AG04449 (cell line): Measurements from ENCODE around the gene LIN52.

Experiments
- CTCF ChIA-PET: fragments of 350-600 bp; formaldehyde crosslinking; extraction: SDS; loops from one replicate; lab custom pipeline; 2021; ENCODE audit warnings: antibody characterized with exemption; lab: Yijun Ruan, JAX
- POLR2A ChIA-PET: fragments of 400-600, 350-600 bp; formaldehyde crosslinking; extraction: SDS; loops from one replicate; lab custom pipeline; 2020; ENCODE audit warnings: antibody characterized with exemption, inconsistent platforms; lab: Yijun Ruan, JAX
- DNase-seq: peaks from one replicate; pipeline ENCODE4 v3.0.0-alpha.2; 2010; ENCODE audit warnings: low read depth, low spot score
- H3K4me3 ChIP-seq: 2 replicates; pipeline ENCODE4 v1.5.1; 2011; ENCODE audit warnings: low read depth, mild to moderate bottlenecking, control low read depth, low read length
- TF ChIP-seq, protein P1 (sequence below): IDR thresholded peaks from one replicate; pipeline ENCODE4 v1.5.1; 2011; ENCODE audit warnings: mild to moderate bottlenecking, moderate library complexity, low read length, control low read depth, inconsistent platforms; ENCODE audit not compliant: insufficient read depth; ENCODE audit errors: missing control alignments

The LIN52 gene

DNA sequence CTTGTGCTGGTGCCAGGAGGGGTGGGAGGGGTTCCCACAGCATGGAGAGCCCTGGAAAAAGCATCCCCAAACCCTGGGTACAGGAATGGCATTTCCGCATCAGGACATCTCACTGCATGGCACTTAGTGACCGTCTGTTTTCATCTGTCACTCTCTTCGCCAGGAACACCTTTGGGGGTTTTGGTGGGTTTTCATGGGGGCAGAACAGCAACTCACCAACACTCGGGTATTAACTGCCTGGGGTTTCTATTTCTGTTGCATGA lies 158.0 kb downstream of the LIN52 start:
- DNase-seq, result no peak
- ChIA-PET POLR2A (no interaction called here), CTCF (interaction anchor here (0.7 to 2.2 kb wide), 3 partner anchors 9 to 14 kb away, joined by 3 to 5 read pairs (median 4); no protein-coding TSS in a partner anchor)
- TF ChIP-seq, protein P1, sequence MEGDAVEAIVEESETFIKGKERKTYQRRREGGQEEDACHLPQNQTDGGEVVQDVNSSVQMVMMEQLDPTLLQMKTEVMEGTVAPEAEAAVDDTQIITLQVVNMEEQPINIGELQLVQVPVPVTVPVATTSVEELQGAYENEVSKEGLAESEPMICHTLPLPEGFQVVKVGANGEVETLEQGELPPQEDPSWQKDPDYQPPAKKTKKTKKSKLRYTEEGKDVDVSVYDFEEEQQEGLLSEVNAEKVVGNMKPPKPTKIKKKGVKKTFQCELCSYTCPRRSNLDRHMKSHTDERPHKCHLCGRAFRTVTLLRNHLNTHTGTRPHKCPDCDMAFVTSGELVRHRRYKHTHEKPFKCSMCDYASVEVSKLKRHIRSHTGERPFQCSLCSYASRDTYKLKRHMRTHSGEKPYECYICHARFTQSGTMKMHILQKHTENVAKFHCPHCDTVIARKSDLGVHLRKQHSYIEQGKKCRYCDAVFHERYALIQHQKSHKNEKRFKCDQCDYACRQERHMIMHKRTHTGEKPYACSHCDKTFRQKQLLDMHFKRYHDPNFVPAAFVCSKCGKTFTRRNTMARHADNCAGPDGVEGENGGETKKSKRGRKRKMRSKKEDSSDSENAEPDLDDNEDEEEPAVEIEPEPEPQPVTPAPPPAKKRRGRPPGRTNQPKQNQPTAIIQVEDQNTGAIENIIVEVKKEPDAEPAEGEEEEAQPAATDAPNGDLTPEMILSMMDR, result no peak
- no peak overlapping the region for H3K4me3 ChIP-seq

GRCh38 chr14:74243051-74243450 lies 158.3 kb downstream of the LIN52 start:
- no peak for DNase-seq
- CTCF ChIA-PET, result interaction anchor here (0.7 to 2.2 kb wide), 3 partner anchors 9 to 14 kb away, joined by 3 to 5 read pairs (median 4); no protein-coding TSS in a partner anchor

GRCh38 chr14:74244115-74244514 lies 159.4 kb downstream of the LIN52 start:
- no peak overlapping the region for H3K4me3 ChIP-seq
- no peak for DNase-seq
- POLR2A ChIA-PET, result no interaction called here
- TF ChIP-seq, protein P1, result no peak
- CTCF ChIA-PET, result interaction anchor here (1.3 to 11.3 kb wide), 2 partner anchors 13 to 133 kb away, joined by 6 to 150 read pairs; no protein-coding TSS in a partner anchor

More at GRCh38 chr14:74243051-74243450, 158.3 kb downstream of the LIN52 start:
- H3K4me3 ChIP-seq, result no peak overlapping the region
- TF ChIP-seq, protein P1, result no peak
- POLR2A ChIA-PET, result no interaction called here

- DNase-seq, result no peak
- TF ChIP-seq, protein P1, result no peak
- ChIA-PET CTCF (interaction anchor here (1.4 to 11.3 kb wide), 3 partner anchors 8 to 134 kb away, joined by 4 to 150 read pairs (median 62); no protein-coding TSS in a partner anchor), POLR2A (no interaction called here)
- no peak overlapping the region for H3K4me3 ChIP-seq
Measured at GRCh38 chr14:74245292-74245691, 160.5 kb downstream of the LIN52 start.

DNA sequence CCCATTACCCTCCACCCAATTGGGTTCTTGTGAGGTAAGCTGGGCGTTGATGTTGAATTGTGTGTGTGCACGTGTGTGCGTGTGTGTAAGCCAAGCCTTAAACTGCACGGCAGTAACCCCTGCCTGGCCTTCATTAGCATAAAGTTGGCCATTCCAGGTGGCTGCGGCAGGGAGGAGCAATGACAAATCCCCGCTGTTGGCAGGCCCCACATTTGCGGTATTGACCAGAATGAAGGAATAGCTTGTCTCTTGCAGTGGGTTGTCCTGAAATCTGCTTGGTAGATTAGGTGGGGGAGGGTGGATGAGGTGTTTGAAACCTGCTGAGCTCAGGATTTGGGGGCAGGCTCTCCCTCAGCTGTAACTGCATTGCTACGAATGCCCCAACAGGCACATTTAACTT lies 161.8 kb downstream of the LIN52 start:
- ChIA-PET POLR2A (no interaction called here), CTCF (interaction anchor here (0.9 to 11.3 kb wide), 5 partner anchors 7 to 136 kb away, joined by 3 to 150 read pairs (median 7); no protein-coding TSS in a partner anchor)
- TF ChIP-seq, protein P1, result no peak
- DNase-seq, result no peak
- H3K4me3 ChIP-seq, result no peak overlapping the region

DNA sequence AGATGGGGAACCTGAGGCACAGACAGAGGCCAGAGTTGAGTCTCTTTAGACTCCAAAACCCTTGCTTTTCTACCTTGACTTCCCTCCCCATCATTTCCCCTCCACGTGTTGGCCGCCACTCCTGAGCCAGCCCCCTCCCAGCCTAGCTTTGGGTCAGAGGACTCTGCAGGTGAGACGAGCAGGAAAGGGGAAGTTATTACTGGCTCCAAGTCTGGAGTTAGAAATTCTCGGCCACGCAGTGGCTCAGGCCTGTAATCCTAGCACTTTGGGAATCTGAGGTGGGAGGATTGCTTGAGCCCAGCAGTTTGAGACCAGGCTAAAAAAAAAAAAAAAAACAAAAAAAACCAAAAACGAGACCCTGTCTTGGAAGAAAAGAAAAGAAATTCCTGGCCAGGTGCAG lies 163.3 kb downstream of the LIN52 start:
- H3K4me3 ChIP-seq, result no peak overlapping the region
- DNase-seq, result no peak
- CTCF ChIA-PET, result interaction anchor here (5.5 to 11.3 kb wide), 2 partner anchors 10 to 137 kb away, joined by 62 to 150 read pairs; no protein-coding TSS in a partner anchor
- POLR2A ChIA-PET, result no interaction called here
- TF ChIP-seq, protein P1, result no peak
